H9 (cell line): ENCODE data around the gene EVI5. TPM values are rescaled to one million over a fixed set of nuclear protein-coding genes. Genes with fewer than 3 reads are reported as not detected.

Experiments
- DNase-seq: peaks from one replicate; pipeline ENCODE4 v3.0.0-alpha.2; 2017
- H2AFZ ChIP-seq: one replicate; pipeline ENCODE4 v1.6.1; 2013; ENCODE audit warnings: mild to moderate bottlenecking, low read length, control low read depth, moderate library complexity
- H2AK5ac ChIP-seq: 2 replicates; pipeline ENCODE4 v1.6.1; 2013; ENCODE audit warnings: low read length, control low read depth, mixed read lengths; ENCODE audit not compliant: insufficient read length
- H2BK120ac ChIP-seq: one replicate; pipeline ENCODE4 v1.6.1; 2013; ENCODE audit warnings: low read depth, mild to moderate bottlenecking, low read length, control low read depth, inconsistent platforms; ENCODE audit not compliant: poor library complexity, severe bottlenecking
- H2BK12ac ChIP-seq: 2 replicates; pipeline ENCODE4 v1.6.1; 2013; ENCODE audit warnings: low read length, control low read depth, mixed read lengths, low read depth; ENCODE audit not compliant: insufficient read length
- H2BK15ac ChIP-seq: 2 replicates; pipeline ENCODE4 v1.6.1; 2013; ENCODE audit warnings: low read depth, low read length, control low read depth
- H2BK20ac ChIP-seq: one replicate; pipeline ENCODE4 v1.6.1; 2013; ENCODE audit warnings: low read depth, mild to moderate bottlenecking, low read length, control low read depth, inconsistent platforms; ENCODE audit not compliant: poor library complexity, severe bottlenecking
- H2BK5ac ChIP-seq: 2 replicates; pipeline ENCODE4 v1.6.1; 2013; ENCODE audit warnings: low read length, control low read depth, mixed read lengths; ENCODE audit not compliant: insufficient read length
- H3K14ac ChIP-seq: 2 replicates; pipeline ENCODE4 v1.6.1; 2013; ENCODE audit warnings: low read length, control low read depth; ENCODE audit not compliant: insufficient read depth
- H3K18ac ChIP-seq: 2 replicates; pipeline ENCODE4 v1.6.1; 2013; ENCODE audit warnings: low read depth, mild to moderate bottlenecking, mixed read lengths, low read length, control low read depth; ENCODE audit not compliant: insufficient read length
- H3K23ac ChIP-seq: 2 replicates; pipeline ENCODE4 v1.6.1; 2013; ENCODE audit warnings: low read length, control low read depth, mixed read lengths, low read depth; ENCODE audit not compliant: insufficient read length
- H3K23me2 ChIP-seq: 2 replicates; pipeline ENCODE4 v1.6.1; 2013; ENCODE audit warnings: low read depth, mild to moderate bottlenecking, mixed read lengths, low read length, control low read depth; ENCODE audit not compliant: insufficient read length, poor library complexity, severe bottlenecking
- H3K27ac ChIP-seq: 2 replicates; pipeline ENCODE4 v1.5.1; 2013; ENCODE audit warnings: low read length, control low read depth, mixed read lengths, low read depth; ENCODE audit not compliant: insufficient read length
- H3K27me3 ChIP-seq: 2 replicates; pipeline ENCODE4 v1.6.1; 2013; ENCODE audit warnings: low read length, control low read depth, inconsistent platforms; ENCODE audit not compliant: insufficient read depth
- H3K4ac ChIP-seq: 2 replicates; pipeline ENCODE4 v1.6.1; 2013; ENCODE audit warnings: low read depth, mild to moderate bottlenecking, control low read depth, inconsistent platforms, low read length, moderate library complexity
- H3K4me1 ChIP-seq: 2 replicates; pipeline ENCODE4 v1.6.1; 2013; ENCODE audit warnings: low read length, control low read depth, inconsistent platforms; ENCODE audit not compliant: insufficient read depth
- H3K4me2 ChIP-seq: 2 replicates; pipeline ENCODE4 v1.6.1; 2013; ENCODE audit warnings: low read length, control low read depth, mixed read lengths; ENCODE audit not compliant: insufficient read length, insufficient read depth
- H3K56ac ChIP-seq: 2 replicates; pipeline ENCODE4 v1.6.1; 2013; ENCODE audit warnings: low read depth, mild to moderate bottlenecking, mixed read lengths, low read length, control low read depth; ENCODE audit not compliant: insufficient read length
- H3K79me1 ChIP-seq: 2 replicates; pipeline ENCODE4 v1.6.1; 2013; ENCODE audit warnings: low read depth, mild to moderate bottlenecking, moderate library complexity, low read length, control low read depth, inconsistent platforms; ENCODE audit not compliant: insufficient read depth, poor library complexity, severe bottlenecking
- H3K79me2 ChIP-seq: 2 replicates; pipeline ENCODE4 v1.6.1; 2013; ENCODE audit warnings: low read length, control low read depth, inconsistent platforms; ENCODE audit not compliant: insufficient read depth
- H3K9ac ChIP-seq: 2 replicates; pipeline ENCODE4 v1.6.1; 2013; ENCODE audit warnings: low read length, control low read depth, mixed read lengths; ENCODE audit not compliant: insufficient read length; ENCODE audit errors: extremely low read depth
- H3K9me3 ChIP-seq: one replicate; pipeline ENCODE4 v1.6.1; 2013; ENCODE audit warnings: low read depth, low read length, inconsistent platforms; ENCODE audit not compliant: control insufficient read depth
- H3T11ph ChIP-seq: one replicate; pipeline ENCODE4 v1.6.1; 2013; ENCODE audit warnings: mild to moderate bottlenecking, low read length, control low read depth, inconsistent platforms
- H4K20me1 ChIP-seq: one replicate; pipeline ENCODE4 v1.6.1; 2013; ENCODE audit not compliant: control insufficient read depth, insufficient read length, insufficient read depth
- H4K5ac ChIP-seq: 2 replicates; pipeline ENCODE4 v1.6.1; 2013; ENCODE audit warnings: low read depth, mild to moderate bottlenecking, mixed read lengths, low read length, control low read depth; ENCODE audit not compliant: insufficient read length
- H4K8ac ChIP-seq: replicated peaks from 2 replicates; pipeline ENCODE4 v1.6.1; 2013; ENCODE audit warnings: low read length, control low read depth, mixed read lengths, low read depth; ENCODE audit not compliant: insufficient read length
- H4K91ac ChIP-seq: 2 replicates; pipeline ENCODE4 v1.6.1; 2013; ENCODE audit warnings: low read depth, mild to moderate bottlenecking, moderate library complexity, mixed read lengths, low read length, control low read depth; ENCODE audit not compliant: insufficient read length
- H3K27ac Mint-ChIP-seq, 3 experiments: 2 replicates in 2 of 3; 3 replicates in 1 of 3; pipeline ENCODE4 v1.8.0; 2020 to 2021; ENCODE audit warnings: mixed read lengths in 3 of 3, mild to moderate bottlenecking in 1 of 3, moderate library complexity in 1 of 3
- H3K27me3 Mint-ChIP-seq: 2 replicates; pipeline ENCODE4 v1.8.0; 2021; ENCODE audit warnings: low read depth, mild to moderate bottlenecking, moderate library complexity, mixed read lengths
- H3K36me3 Mint-ChIP-seq, 3 experiments: 2 replicates in 2 of 3; 3 replicates in 1 of 3; pipeline ENCODE4 v1.8.0; 2020 to 2021; ENCODE audit warnings: low read depth in 3 of 3, mixed read lengths in 3 of 3; ENCODE audit not compliant: insufficient read depth in 1 of 3
- H3K4me1 Mint-ChIP-seq, 2 experiments: 2 replicates each; pipeline ENCODE4 v1.8.0; 2020; ENCODE audit warnings: mixed read lengths in 2 of 2
- H3K4me3 Mint-ChIP-seq, 2 experiments: 2 replicates in 1 of 2; 3 replicates in 1 of 2; pipeline ENCODE4 v1.8.0; 2020 to 2021; ENCODE audit warnings: mild to moderate bottlenecking in 2 of 2, mixed read lengths in 2 of 2, moderate library complexity in 1 of 2
- H3K9me3 Mint-ChIP-seq, 2 experiments: 2 replicates in 1 of 2; 3 replicates in 1 of 2; pipeline ENCODE4 v1.8.0; 2020; ENCODE audit warnings: mild to moderate bottlenecking in 2 of 2, mixed read lengths in 2 of 2, moderate library complexity in 1 of 2
- WGBS: extraction: QIAGEN DNeasy Blood & Tissue Kit; methylation state at CpG from one replicate; pipeline ENCODE4 v1.1.7; 2013; ENCODE audit warnings: missing lambda C conversion rate, low lambda C conversion rate, mixed read lengths; ENCODE audit not compliant: insufficient read length; ENCODE audit errors: extremely low coverage; 5-methylcytosine and 5-hydroxymethylcytosine counted together
- total RNA-seq: library from RNA; stranded (reverse); gene quantifications from 2 replicates; pipeline ENCODE4 v1.2.1, GENCODE V29; 2021
- TF ChIP-seq, protein P1 (sequence below): fragments of 200-600 bp; sonication (generic); conservative IDR thresholded peaks from 3 replicates; pipeline ENCODE4 v1.8.0; 2021; ENCODE audit warnings: antibody characterized with exemption, mild to moderate bottlenecking

The EVI5 gene
- total RNA-seq, 1 experiment from 2014 or later = 9.7 TPM

DNA sequence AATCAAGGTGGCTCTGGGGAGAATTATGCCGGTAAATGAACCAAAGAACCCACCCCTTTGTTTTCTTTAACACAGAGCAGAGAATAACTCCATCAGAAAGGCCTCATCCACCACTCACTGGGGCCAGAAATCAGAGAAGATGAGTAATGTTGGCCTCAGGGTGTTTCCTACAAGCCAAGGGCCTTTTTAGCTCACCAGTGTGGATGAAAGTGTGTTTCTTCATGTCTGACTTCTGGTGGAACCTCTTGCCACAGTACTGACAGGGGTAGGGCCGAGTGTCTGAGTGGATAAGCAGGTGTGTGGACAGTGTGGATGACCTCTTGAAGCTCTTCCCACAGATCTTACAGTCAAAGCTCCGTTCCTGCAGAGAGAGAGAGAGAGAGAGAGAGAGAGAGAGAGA is 306.5 kb downstream of the EVI5 start:
- Mint-ChIP-seq H3K9me3 (peaks cover 5 to 14% of the 10 kb centered on the region in 2 experiments), H3K27me3 (peaks cover 97% of the 10 kb centered on the region), H3K27ac (no peak overlapping the region), H3K4me1 (peaks cover 27 to 39% of the 10 kb centered on the region in 2 experiments), H3K36me3 (peaks cover 0 to 2% (median 0%) of the 10 kb centered on the region in 3 experiments; a peak in 2 of 7 replicates), H3K4me3 (no peak overlapping the region; a peak in 1 of 5 replicates)
- Histone ChIP-seq H2BK120ac (no peak overlapping the region), H3K79me2 (no peaks in the 10 kb centered on the region), H3K27me3 (peaks cover 56% of the 10 kb centered on the region), H3K4me2 (no peak overlapping the region), H3K4ac (no peak overlapping the region), H3K14ac (no peak overlapping the region), H3T11ph (no peak overlapping the region), H3K23me2 (peaks cover 17% of the 10 kb centered on the region), H3K18ac (no peak overlapping the region), H2BK12ac (no peak overlapping the region), H4K91ac (no peak overlapping the region), H3K23ac (no peak overlapping the region), H3K56ac (no peak overlapping the region), H3K9ac (no peak overlapping the region), H2BK5ac (no peak overlapping the region), H3K4me1 (no peaks in the 10 kb centered on the region), H2BK20ac (no peak overlapping the region), H4K5ac (no peak overlapping the region), H4K8ac (no peak overlapping the region), H2BK15ac (no peak overlapping the region), H3K9me3 (no peaks in the 10 kb centered on the region), H2AFZ (no peak overlapping the region), H4K20me1 (no peaks in the 10 kb centered on the region), H2AK5ac (no peak overlapping the region), H3K27ac (no peak overlapping the region), H3K79me1 (no peaks in the 10 kb centered on the region)
- DNase-seq = no peak
- TF ChIP-seq, protein P1, sequence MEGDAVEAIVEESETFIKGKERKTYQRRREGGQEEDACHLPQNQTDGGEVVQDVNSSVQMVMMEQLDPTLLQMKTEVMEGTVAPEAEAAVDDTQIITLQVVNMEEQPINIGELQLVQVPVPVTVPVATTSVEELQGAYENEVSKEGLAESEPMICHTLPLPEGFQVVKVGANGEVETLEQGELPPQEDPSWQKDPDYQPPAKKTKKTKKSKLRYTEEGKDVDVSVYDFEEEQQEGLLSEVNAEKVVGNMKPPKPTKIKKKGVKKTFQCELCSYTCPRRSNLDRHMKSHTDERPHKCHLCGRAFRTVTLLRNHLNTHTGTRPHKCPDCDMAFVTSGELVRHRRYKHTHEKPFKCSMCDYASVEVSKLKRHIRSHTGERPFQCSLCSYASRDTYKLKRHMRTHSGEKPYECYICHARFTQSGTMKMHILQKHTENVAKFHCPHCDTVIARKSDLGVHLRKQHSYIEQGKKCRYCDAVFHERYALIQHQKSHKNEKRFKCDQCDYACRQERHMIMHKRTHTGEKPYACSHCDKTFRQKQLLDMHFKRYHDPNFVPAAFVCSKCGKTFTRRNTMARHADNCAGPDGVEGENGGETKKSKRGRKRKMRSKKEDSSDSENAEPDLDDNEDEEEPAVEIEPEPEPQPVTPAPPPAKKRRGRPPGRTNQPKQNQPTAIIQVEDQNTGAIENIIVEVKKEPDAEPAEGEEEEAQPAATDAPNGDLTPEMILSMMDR = no peak
- no CpG with 5 or more reads among the region's 3 CpGs for WGBS
